ENCODE results near the gene UNC13C. TPM values are rescaled to one million over a fixed set of nuclear protein-coding genes. Genes with fewer than 3 reads are reported as not detected.
A peak's percentile ranks its signal among the peaks of the same experiment; 100 is the strongest.

UNC13C gene
- total RNA-seq, 2 experiments from 2014 or later, result not detected

DNA sequence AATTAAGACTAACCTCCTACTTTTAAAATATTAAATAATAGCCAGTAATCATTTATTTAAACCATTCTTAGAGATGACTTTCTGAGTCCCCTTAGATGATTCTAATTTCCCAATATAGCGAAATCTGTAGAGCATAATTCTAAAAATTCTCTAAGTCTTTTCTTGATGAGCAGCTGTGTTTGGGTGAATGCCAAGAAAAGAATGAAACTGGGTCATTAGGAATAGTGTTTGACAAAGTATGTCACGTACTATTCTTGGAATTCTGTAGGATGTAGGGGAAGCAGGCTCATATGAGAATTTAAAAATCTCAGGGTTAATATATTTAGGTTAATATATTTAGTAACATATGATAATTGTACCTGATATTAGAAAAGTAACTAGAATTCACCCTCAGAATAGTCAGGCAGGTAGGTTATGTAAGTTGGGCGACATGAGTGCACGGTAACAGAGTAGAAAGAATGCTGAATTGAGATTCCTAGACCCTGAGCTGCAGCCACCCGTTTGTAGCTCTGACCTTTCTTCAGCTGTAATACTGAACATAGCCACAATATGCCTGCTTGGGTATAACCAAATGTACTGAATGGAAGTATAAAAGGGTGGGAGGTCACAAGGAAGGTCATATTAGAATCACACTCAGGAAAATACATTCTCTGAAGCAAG, 524.3 kb downstream of the UNC13C start:
- Mint-ChIP-seq H3K9me3 (no peaks in the 10 kb centered on the region), H3K36me3 (no peaks in the 10 kb centered on the region), H3K27ac (no peak overlapping the region), H3K4me3 (no peak overlapping the region), H3K4me1 (peaks cover 3% of the 10 kb centered on the region), H3K27me3 (no peaks in the 10 kb centered on the region)
- DNase-seq, result no peak

GRCh38 chr15:54504695-54505094, 526.5 kb downstream of the UNC13C start:
- Mint-ChIP-seq H3K27ac (no peak overlapping the region), H3K27me3 (no peaks in the 10 kb centered on the region), H3K4me3 (no peak overlapping the region), H3K36me3 (no peaks in the 10 kb centered on the region), H3K9me3 (no peaks in the 10 kb centered on the region), H3K4me1 (peaks cover 3% of the 10 kb centered on the region)
- no peak for DNase-seq

DNA sequence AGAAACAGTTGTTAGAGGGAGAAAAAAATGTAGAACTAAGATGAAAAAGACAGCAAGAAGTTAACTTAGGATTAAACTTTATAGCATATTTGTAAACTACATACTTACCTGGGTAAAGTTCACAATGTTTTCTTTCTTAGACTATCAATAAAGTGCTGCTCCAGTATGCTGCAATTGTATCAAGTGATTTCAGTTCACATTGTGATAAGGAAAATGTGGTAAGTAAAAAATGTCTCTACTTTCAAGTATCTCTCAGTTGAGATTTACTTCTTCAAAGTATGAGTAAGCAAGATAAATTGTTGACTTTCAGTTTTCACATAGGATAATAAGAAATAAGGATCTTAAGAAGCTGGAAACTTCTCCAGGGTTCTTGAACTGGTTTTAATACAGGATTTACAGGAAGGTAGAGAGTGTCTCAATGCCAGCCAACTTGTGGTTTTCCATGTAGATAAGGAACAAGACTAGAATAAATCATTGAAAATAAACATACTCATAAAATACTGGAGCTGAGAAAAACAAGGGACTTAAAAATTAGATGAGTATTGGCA, 528.8 kb downstream of the UNC13C start:
- DNase-seq, result no peak
- no peaks in the 10 kb centered on the region for H3K27me3 Mint-ChIP-seq
- peaks cover 3% of the 10 kb centered on the region for H3K4me1 Mint-ChIP-seq
- no peaks in the 10 kb centered on the region for H3K9me3 Mint-ChIP-seq
- no peak overlapping the region for H3K4me3 Mint-ChIP-seq
- H3K27ac Mint-ChIP-seq, result no peak overlapping the region
- no peaks in the 10 kb centered on the region for H3K36me3 Mint-ChIP-seq

DNA sequence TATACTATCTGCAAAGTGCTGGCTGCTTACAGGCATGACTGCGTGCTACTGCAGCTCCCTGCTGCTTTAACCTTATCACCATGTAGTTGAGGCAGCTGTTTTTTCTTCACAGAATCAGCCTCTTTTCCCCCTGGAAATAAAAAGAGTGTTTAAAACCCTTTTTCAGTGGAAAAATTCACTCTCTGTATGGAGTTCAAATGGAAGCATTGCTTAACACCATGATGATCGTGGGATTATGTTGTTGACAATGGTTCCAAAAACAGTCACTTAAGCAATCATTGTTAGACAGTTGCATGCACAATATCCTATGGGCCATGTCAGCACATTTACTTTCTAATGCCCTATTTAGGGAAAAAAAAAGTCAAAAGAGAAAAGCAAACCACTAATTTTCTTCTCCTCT, 536.4 kb downstream of the UNC13C start:
- Mint-ChIP-seq H3K9me3 (no peaks in the 10 kb centered on the region), H3K4me1 (peaks cover 12% of the 10 kb centered on the region), H3K27ac (no peak overlapping the region), H3K27me3 (no peaks in the 10 kb centered on the region), H3K36me3 (no peaks in the 10 kb centered on the region), H3K4me3 (no peak overlapping the region)
- DNase-seq, result no peak

DNA sequence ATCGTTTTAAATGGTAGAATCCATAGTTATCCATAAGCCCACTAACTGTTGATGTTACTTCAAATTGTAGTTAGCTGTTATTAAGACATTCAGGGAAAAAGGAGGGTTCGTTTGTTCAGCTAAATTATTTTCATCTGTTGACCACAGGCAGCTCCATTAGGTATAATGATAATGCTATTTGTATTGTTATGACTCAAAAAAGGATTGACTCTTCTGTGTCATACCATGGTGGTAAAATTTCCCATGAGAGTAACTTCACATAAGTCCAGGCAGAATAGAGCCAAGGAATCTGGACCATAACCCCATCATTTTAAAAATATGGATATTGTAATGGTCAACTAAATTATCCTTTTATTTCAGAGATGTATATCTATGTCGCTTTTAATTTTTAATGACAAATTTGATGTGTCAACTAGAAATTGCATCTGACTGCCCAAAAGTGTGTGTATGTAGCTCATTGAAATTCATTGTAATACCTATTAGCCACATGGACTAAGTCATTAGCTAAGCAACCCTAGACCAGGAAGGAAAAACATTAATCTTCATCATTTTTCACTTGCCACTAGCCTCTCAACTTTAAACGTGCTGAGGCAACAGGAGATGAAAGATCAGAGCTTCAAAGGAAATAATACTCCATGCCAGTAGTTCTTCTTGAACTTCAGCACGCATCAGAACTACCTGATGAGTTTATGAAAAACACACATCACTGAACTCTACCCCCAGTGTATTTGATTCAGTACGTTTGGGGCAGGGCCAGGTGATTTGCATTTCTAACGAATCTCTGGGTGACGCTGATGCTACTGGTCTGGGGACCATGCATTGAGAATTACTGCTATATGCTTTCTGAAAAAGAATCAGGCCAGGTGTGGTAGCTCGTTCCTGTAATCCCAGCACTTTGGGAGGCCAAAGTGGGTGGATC, 537.7 kb downstream of the UNC13C start:
- Mint-ChIP-seq H3K27me3 (no peaks in the 10 kb centered on the region), H3K4me3 (no peak overlapping the region), H3K9me3 (no peaks in the 10 kb centered on the region), H3K36me3 (no peaks in the 10 kb centered on the region), H3K27ac (no peak overlapping the region), H3K4me1 (peaks cover 23% of the 10 kb centered on the region)
- DNase-seq, result no peak

- Mint-ChIP-seq H3K9me3 (no peaks in the 10 kb centered on the region), H3K36me3 (no peaks in the 10 kb centered on the region), H3K4me3 (no peak overlapping the region), H3K27me3 (no peaks in the 10 kb centered on the region), H3K27ac (no peak overlapping the region), H3K4me1 (peaks cover 23% of the 10 kb centered on the region)
- DNase-seq, result no peak
These were observed 539.1 kb downstream of the UNC13C start for GRCh38 chr15:54517366-54517765.

DNA sequence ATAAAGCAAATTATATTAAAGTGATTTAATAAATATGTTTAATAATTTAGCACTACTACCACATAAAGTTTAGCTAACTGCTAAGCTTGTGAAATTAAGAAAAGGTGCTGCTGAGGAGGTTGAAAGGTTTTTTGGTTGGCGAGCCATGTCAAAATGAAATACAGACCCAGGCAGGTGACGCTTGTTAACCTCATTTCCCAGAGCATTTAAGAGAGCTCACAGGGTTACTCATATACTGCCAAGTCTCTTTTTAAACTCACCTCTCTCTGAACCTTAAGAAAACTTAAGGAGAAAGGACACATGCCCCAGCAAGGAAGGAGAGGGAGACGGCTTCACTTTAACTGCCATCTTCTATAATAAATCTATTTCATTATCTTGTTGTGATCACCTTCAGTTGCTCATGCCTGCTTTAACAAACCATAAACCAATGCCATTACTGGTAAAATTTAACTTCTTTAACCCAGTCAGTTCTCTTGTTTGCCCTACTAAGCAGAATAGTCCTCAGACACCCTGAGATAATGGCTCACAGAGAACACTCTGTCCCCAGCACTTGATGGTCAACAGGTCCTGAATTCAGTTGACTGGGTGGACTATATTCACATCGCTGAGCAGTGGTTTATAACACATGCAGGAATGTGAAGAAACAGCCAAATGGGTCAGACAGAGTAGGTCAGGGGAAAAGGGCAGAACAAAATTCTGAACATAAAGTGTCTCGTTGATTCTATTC, 540.1 kb downstream of the UNC13C start:
- no peak for DNase-seq
- H3K4me3 Mint-ChIP-seq, result no peak overlapping the region
- H3K27ac Mint-ChIP-seq, result no peak overlapping the region
- peaks cover 23% of the 10 kb centered on the region for H3K4me1 Mint-ChIP-seq
- no peaks in the 10 kb centered on the region for H3K27me3 Mint-ChIP-seq
- H3K9me3 Mint-ChIP-seq, result no peaks in the 10 kb centered on the region
- H3K36me3 Mint-ChIP-seq, result no peaks in the 10 kb centered on the region

- H3K27me3 Mint-ChIP-seq, result no peaks in the 10 kb centered on the region
- H3K36me3 Mint-ChIP-seq, result no peaks in the 10 kb centered on the region
- no peaks in the 10 kb centered on the region for H3K9me3 Mint-ChIP-seq
- H3K4me3 Mint-ChIP-seq, result peak overlapping the region; percentile 18
- DNase-seq, result no peak
- H3K4me1 Mint-ChIP-seq, result peaks cover 23% of the 10 kb centered on the region
- H3K27ac Mint-ChIP-seq, result no peak overlapping the region
These were observed 541.3 kb downstream of the UNC13C start for GRCh38 chr15:54519577-54519976.

- Mint-ChIP-seq H3K27me3 (no peaks in the 10 kb centered on the region), H3K4me1 (peaks cover 23% of the 10 kb centered on the region), H3K27ac (no peak overlapping the region), H3K36me3 (no peaks in the 10 kb centered on the region), H3K9me3 (no peaks in the 10 kb centered on the region), H3K4me3 (no peak overlapping the region)
- DNase-seq, result no peak
These were observed 542.4 kb downstream of the UNC13C start for GRCh38 chr15:54520616-54521015.

DNA sequence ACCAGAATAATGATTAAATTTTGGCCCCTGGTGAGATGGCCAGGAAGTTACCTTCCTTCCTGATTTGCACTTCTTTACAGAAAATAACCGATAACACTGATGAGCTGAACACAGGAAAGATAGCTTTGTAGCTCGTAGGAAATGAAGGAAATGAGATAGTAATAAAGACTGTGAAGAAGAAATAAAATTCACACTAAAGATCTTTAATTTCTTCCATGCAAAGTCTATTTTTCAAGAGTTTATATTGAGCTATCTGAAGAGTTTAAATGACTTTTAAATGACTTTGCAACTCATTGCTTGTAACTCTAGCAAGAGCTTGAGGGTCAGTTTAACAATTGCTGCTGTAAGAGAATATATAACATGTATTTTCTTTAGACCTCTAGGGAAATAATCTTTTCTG, 543.0 kb downstream of the UNC13C start:
- H3K9me3 Mint-ChIP-seq, result no peaks in the 10 kb centered on the region
- peaks cover 23% of the 10 kb centered on the region for H3K4me1 Mint-ChIP-seq
- no peak overlapping the region for H3K4me3 Mint-ChIP-seq
- H3K36me3 Mint-ChIP-seq, result no peaks in the 10 kb centered on the region
- no peak overlapping the region for H3K27ac Mint-ChIP-seq
- no peaks in the 10 kb centered on the region for H3K27me3 Mint-ChIP-seq
- no peak for DNase-seq

GRCh38 chr15:54528021-54528420, 549.8 kb downstream of the UNC13C start:
- DNase-seq, result no peak
- H3K4me1 Mint-ChIP-seq, result no peaks in the 10 kb centered on the region
- H3K27me3 Mint-ChIP-seq, result peaks cover 4% of the 10 kb centered on the region
- H3K9me3 Mint-ChIP-seq, result no peaks in the 10 kb centered on the region
- no peaks in the 10 kb centered on the region for H3K36me3 Mint-ChIP-seq
- H3K4me3 Mint-ChIP-seq, result no peak overlapping the region
- no peak overlapping the region for H3K27ac Mint-ChIP-seq

- H3K36me3 Mint-ChIP-seq, result no peaks in the 10 kb centered on the region
- peaks cover 20% of the 10 kb centered on the region for H3K9me3 Mint-ChIP-seq
- peaks cover 3% of the 10 kb centered on the region for H3K27me3 Mint-ChIP-seq
- no peaks in the 10 kb centered on the region for H3K4me1 Mint-ChIP-seq
- no peak overlapping the region for H3K4me3 Mint-ChIP-seq
- H3K27ac Mint-ChIP-seq, result no peak overlapping the region
- no peak for DNase-seq
These were observed 562.5 kb downstream of the UNC13C start for GRCh38 chr15:54540721-54541120.

DNA sequence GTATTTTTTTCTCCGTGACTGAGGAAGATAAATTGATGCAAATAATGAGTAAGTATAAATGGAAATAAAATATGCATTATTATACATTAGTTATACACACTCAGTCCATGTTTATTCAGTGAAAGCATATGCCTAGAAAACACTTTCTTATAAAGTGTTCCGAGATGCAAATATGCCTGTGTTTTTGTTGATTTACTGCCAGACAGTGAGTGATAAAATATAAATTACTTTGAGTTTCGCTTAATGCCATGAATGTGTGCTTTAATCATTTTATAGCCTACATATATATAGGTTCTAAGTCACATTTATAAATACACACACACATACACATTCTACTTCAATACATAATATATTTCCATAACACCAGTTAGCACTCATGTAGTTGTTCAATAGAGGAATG, 569.2 kb downstream of the UNC13C start:
- Mint-ChIP-seq H3K36me3 (no peaks in the 10 kb centered on the region), H3K27ac (no peak overlapping the region)

GRCh38 chr15:54550954-54551353, 572.7 kb downstream of the UNC13C start:
- H3K9me3 Mint-ChIP-seq, result no peaks in the 10 kb centered on the region
- no peaks in the 10 kb centered on the region for H3K36me3 Mint-ChIP-seq
- no peaks in the 10 kb centered on the region for H3K4me1 Mint-ChIP-seq
- H3K4me3 Mint-ChIP-seq, result no peak overlapping the region
- H3K27me3 Mint-ChIP-seq, result no peaks in the 10 kb centered on the region
- DNase-seq, result no peak
- H3K27ac Mint-ChIP-seq, result no peak overlapping the region

More for the DNA sequence above, 569.2 kb downstream of the UNC13C start:
- H3K9me3 Mint-ChIP-seq, result peaks cover 5% of the 10 kb centered on the region
- no peaks in the 10 kb centered on the region for H3K27me3 Mint-ChIP-seq
- DNase-seq, result no peak
- no peak overlapping the region for H3K4me3 Mint-ChIP-seq
- H3K4me1 Mint-ChIP-seq, result no peaks in the 10 kb centered on the region

- Mint-ChIP-seq H3K36me3 (no peaks in the 10 kb centered on the region), H3K4me3 (no peak overlapping the region), H3K4me1 (no peaks in the 10 kb centered on the region), H3K27me3 (no peaks in the 10 kb centered on the region), H3K27ac (no peak overlapping the region), H3K9me3 (no peaks in the 10 kb centered on the region)
- DNase-seq, result no peak
These were observed 578.0 kb downstream of the UNC13C start for GRCh38 chr15:54556231-54556630.
